GM18508 (cell line): ENCODE results near the gene SLC12A2.

Experiments used
- ATAC-seq: cut with Tn5 transposase; IDR thresholded peaks from one replicate; pipeline ENCODE4 v1.9.1; 2021; ENCODE audit warnings: moderate number of reproducible peaks; ENCODE audit not compliant: insufficient read depth, unreplicated experiment

SLC12A2 gene

GRCh38 chr5:128083033-128083810, at the start of gene SLC12A2:
SLC12A2 (plus strand) TSS chr5:128083766; CDS start chr5:128083955, 189 bp downstream.
- peak; percentile 40 for ATAC-seq

- no peak for ATAC-seq
Observed at GRCh38 chr5:128035689-128036088, 47.9 kb upstream of the SLC12A2 start.

DNA sequence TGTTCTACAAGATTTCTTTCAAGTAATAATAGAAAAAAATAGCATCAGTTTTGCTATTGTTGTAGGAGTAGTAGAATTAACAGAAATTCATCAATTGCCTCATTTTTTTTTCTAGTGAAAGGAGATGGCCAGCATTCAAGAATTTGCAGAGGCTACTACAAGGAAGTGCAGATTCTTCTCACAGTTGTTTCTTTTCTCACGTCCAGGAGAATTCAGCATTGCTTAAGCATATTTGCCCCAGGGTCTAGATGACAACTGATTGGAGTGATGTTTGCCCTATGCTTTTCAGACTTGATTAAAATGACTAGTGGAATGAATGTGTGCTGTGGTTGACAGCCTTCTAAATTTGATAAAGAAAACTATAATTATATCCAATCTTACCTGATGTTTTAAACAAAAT, 46.6 kb upstream of the SLC12A2 start:
- no peak for ATAC-seq

DNA sequence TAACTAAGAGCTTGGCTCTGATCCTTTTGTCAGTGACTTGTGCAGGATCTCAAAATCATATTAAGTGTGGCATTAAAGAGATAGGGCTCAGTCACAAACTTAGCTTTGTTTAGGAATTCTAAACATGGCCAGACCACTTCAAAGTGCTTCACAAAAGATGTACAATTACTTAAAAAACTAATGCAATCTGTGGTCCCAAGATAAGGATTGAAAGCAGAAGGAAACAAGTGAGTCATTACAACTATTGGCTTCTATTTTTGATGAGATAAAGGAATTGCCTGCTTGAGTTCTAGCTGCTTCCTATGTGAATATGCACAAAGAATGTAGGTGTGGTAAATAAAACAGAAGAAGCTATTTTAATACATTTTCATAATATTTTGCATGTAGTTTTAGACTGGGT, 44.9 kb upstream of the SLC12A2 start:
- no peak for ATAC-seq

DNA sequence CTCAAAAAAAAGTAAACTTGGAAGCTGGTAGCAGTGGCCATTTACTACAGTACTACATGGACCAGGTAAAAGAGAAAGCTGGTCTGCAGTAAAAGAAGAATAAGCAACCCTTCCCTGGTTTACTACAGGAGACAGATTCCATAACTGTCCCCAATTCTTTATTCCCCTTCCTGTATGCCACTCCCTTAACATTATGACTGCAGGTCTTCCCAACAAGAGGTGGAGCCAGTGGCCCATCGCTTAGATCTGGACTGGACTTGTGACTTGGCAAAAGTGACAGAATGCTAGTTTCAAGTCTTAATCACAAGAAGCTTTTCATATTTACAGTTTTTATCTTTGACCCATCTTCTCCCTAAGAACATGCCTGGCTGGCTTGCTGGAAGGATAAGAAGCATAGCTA, 42.6 kb upstream of the SLC12A2 start:
- ATAC-seq = no peak

- ATAC-seq = no peak
Observed at GRCh38 chr5:128052780-128053179, 30.8 kb upstream of the SLC12A2 start.

DNA sequence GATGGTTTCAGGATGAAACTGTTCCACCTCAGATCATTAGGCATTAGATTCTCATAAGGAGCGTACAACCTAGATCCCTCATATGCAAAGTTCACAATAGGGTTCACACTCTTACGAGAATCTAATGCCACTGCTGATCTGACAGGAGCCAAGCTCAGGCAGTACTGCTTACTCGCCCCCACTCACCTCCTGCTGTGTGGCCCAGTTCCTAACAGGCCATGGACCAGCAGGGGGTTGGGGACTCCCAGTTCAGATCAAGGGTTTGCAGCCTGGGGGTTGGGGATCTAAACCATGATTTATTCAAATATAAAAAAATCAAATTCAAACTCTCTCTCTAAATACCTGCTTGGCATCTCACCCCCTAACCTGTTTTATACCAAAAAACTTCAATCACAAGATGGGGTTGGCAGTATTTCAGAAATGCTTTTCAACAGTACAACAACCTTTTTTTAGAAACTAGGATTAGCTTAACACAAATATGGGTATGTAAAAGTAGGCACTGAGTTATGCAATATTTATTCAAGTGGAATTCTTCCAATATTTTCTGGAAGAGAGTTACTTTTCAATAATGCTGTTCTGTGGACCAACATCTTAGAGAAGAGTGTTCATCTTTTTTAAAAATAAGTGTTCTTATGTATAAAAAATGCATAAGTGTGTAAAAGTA, 30.1 kb upstream of the SLC12A2 start:
- no peak for ATAC-seq

- ATAC-seq = no peak
Observed at GRCh38 chr5:128060644-128061385, 22.8 kb upstream of the SLC12A2 start.

- ATAC-seq = no peak
Observed at GRCh38 chr5:128062172-128062746, 21.3 kb upstream of the SLC12A2 start.

- no peak for ATAC-seq
Observed at GRCh38 chr5:128074171-128074570, 9.4 kb upstream of the SLC12A2 start.

DNA sequence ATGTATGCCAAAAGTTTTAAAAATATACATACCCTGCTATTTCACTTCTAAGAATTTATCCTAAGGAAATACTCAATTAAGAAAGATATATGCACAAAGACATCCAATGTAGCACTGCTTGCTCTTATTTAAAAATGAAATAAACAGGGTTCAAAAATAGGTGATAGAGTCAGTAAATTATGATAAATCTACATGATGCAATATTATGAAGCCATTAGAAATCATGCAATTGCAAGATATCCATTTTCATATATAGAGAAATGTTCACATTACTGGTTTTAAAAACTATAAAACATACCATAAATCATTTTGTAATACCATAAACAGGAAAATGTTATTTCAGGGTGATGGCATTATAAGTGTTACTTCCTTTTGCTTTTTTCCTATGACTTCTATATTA, 8.6 kb upstream of the SLC12A2 start:
- ATAC-seq = no peak

DNA sequence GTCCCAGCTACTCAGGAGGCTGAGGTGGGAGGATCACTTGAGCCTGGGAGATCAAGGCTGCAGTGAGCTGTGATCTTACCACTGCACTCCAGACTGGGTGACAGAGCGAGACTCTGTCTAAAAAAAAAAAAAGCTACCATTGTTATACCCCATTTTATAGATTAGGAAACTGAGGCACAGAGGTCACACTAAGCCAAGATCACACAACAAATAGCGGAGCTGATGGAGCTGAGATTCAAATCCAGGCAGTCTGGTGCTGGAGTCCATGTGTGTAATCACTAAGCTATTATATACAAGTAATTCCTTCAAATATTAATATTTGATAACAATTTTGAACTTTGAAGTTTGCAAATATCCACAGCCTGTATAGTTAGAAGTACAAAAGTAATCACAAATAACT, 6.0 kb upstream of the SLC12A2 start:
- no peak for ATAC-seq

GRCh38 chr5:128081111-128081851, 2.3 kb upstream of the SLC12A2 start:
- no peak for ATAC-seq

- ATAC-seq = peak; percentile 11
Observed at GRCh38 chr5:128082551-128083032, 974 bp upstream of the SLC12A2 start.

- ATAC-seq = peak; percentile 17
Observed at GRCh38 chr5:128083811-128084227, 253 bp downstream of the SLC12A2 start.

- ATAC-seq = no peak
Observed at GRCh38 chr5:128084228-128085167, 932 bp downstream of the SLC12A2 start.

- no peak for ATAC-seq
Observed at GRCh38 chr5:128085413-128085812, 1.8 kb downstream of the SLC12A2 start.

- no peak for ATAC-seq
Observed at GRCh38 chr5:128091579-128091978, 8.0 kb downstream of the SLC12A2 start.

GRCh38 chr5:128092144-128092543, 8.6 kb downstream of the SLC12A2 start:
- no peak for ATAC-seq
